ENCODE data around the gene LALBA. TPM values are rescaled to one million over a fixed set of nuclear protein-coding genes. Genes with fewer than 3 reads are reported as not detected.
"Not testable (repeated sequence)": the region's sequence is repeated elsewhere in the genome, so short reads cannot be mapped to it uniquely, and the experiment has no call there.

Gene LALBA
- total RNA-seq, 3 donors from 2014 or later (not counting 1 experiment from before 2014, with no cell fraction given): not detected

- Histone ChIP-seq H3K27me3 (ENCODE audit: control insufficient read depth, insufficient read depth, low read length) (peaks cover 7% of the 10 kb centered on the region), H3K9me3 (ENCODE audit: control insufficient read depth, insufficient read depth, low read length) (no peaks in the 10 kb centered on the region), H3K4me1 (ENCODE audit: control insufficient read depth, insufficient read depth, low read length) (no peaks in the 10 kb centered on the region), H3K27ac (ENCODE audit: low read length) (no peak overlapping the region), H3K36me3 (ENCODE audit: control insufficient read depth, insufficient read depth, low read length) (no peaks in the 10 kb centered on the region), H3K4me3 (ENCODE audit: low read length) (no peak overlapping the region)
- Mint-ChIP-seq H3K27me3 (ENCODE audit: low read depth in 2 of 2) (peaks cover 13 to 47% of the 10 kb centered on the region in 2 donors), H3K4me3 (no peak overlapping the region), H3K9me3 (no peaks in the 10 kb centered on the region), H3K36me3 (no peaks in the 10 kb centered on the region), H3K27ac (no peak overlapping the region), H3K4me1 (no peaks in the 10 kb centered on the region)
- DNase-seq (no peak), ATAC-seq (no peak)
- no peak for TF ChIP-seq CTCF (IDR thresholded peaks at IDR 0.05)
- WGBS (ENCODE audit: insufficient coverage): 37% methylated on average over 3 of the region's 5 CpGs
- intact Hi-C loops (cut with micrococcal nuclease): no loop called here
Observed at GRCh38 chr12:48572326-48572725, 2.5 kb upstream of the LALBA start.

GRCh38 chr12:48567731-48568130 is 2.1 kb downstream of the LALBA start:
- Histone ChIP-seq H3K36me3 (ENCODE audit: control insufficient read depth, insufficient read depth, low read length) (no peaks in the 10 kb centered on the region), H3K9me3 (ENCODE audit: control insufficient read depth, insufficient read depth, low read length) (no peaks in the 10 kb centered on the region), H3K4me1 (ENCODE audit: control insufficient read depth, insufficient read depth, low read length) (no peaks in the 10 kb centered on the region), H3K4me3 (ENCODE audit: low read length) (no peak overlapping the region), H3K27ac (ENCODE audit: low read length) (no peak overlapping the region), H3K27me3 (ENCODE audit: control insufficient read depth, insufficient read depth, low read length) (peaks cover 7% of the 10 kb centered on the region)
- intact Hi-C loops (cut with micrococcal nuclease): no loop called here
- DNase-seq (no peak), ATAC-seq (no peak)
- H3K4me3 Mint-ChIP-seq: no peak overlapping the region
- H3K9me3 Mint-ChIP-seq: no peaks in the 10 kb centered on the region
- H3K4me1 Mint-ChIP-seq: no peaks in the 10 kb centered on the region
- peaks cover 15 to 57% of the 10 kb centered on the region in 2 donors for H3K27me3 Mint-ChIP-seq (ENCODE audit: low read depth in 2 of 2)
- no peak for TF ChIP-seq CTCF (IDR thresholded peaks at IDR 0.05)
- no peak overlapping the region for H3K27ac Mint-ChIP-seq
- WGBS (ENCODE audit: insufficient coverage): 85% methylated on average over 4 of the region's 4 CpGs
- no peaks in the 10 kb centered on the region for H3K36me3 Mint-ChIP-seq

GRCh38 chr12:48557919-48558318 is 11.9 kb downstream of the LALBA start:
- Histone ChIP-seq H3K9me3 (ENCODE audit: control insufficient read depth, insufficient read depth, low read length) (no peaks in the 10 kb centered on the region), H3K4me3 (ENCODE audit: low read length) (no peak overlapping the region), H3K36me3 (ENCODE audit: control insufficient read depth, insufficient read depth, low read length) (no peaks in the 10 kb centered on the region), H3K4me1 (ENCODE audit: control insufficient read depth, insufficient read depth, low read length) (no peaks in the 10 kb centered on the region), H3K27ac (ENCODE audit: low read length) (no peak overlapping the region), H3K27me3 (ENCODE audit: control insufficient read depth, insufficient read depth, low read length) (peaks cover 2% of the 10 kb centered on the region)
- Mint-ChIP-seq H3K36me3 (no peaks in the 10 kb centered on the region), H3K27ac (no peak overlapping the region), H3K27me3 (ENCODE audit: low read depth in 2 of 2) (peaks cover 19 to 35% of the 10 kb centered on the region in 2 donors), H3K4me1 (no peaks in the 10 kb centered on the region), H3K9me3 (no peaks in the 10 kb centered on the region), H3K4me3 (no peak overlapping the region)
- WGBS (ENCODE audit: insufficient coverage): 97% methylated on average over 2 of the region's 4 CpGs
- no peak for ATAC-seq
- intact Hi-C loops (cut with micrococcal nuclease): no loop called here
- TF ChIP-seq CTCF (IDR thresholded peaks at IDR 0.05): no peak
- DNase-seq: no peak

GRCh38 chr12:48556631-48557030 is 13.2 kb downstream of the LALBA start:
- H3K36me3 Mint-ChIP-seq: no peaks in the 10 kb centered on the region
- ATAC-seq (no peak), DNase-seq (no peak)
- TF ChIP-seq CTCF (IDR thresholded peaks at IDR 0.05): no peak
- H3K4me1 ChIP-seq (ENCODE audit: control insufficient read depth, insufficient read depth, low read length): no peaks in the 10 kb centered on the region
- H3K9me3 ChIP-seq (ENCODE audit: control insufficient read depth, insufficient read depth, low read length): no peaks in the 10 kb centered on the region
- H3K27me3 ChIP-seq (ENCODE audit: control insufficient read depth, insufficient read depth, low read length): peaks cover under 1% of the 10 kb centered on the region
- WGBS (ENCODE audit: insufficient coverage): 88% methylated on average over 3 of the region's 6 CpGs
- H3K36me3 ChIP-seq (ENCODE audit: control insufficient read depth, insufficient read depth, low read length): no peaks in the 10 kb centered on the region
- H3K27me3 Mint-ChIP-seq (ENCODE audit: low read depth in 2 of 2): peaks cover 23 to 32% of the 10 kb centered on the region in 2 donors
- no peak overlapping the region for H3K4me3 Mint-ChIP-seq
- intact Hi-C loops (cut with micrococcal nuclease): no loop called here
- H3K9me3 Mint-ChIP-seq: no peaks in the 10 kb centered on the region
- H3K4me3 ChIP-seq (ENCODE audit: low read length): no peak overlapping the region
- no peak overlapping the region for H3K27ac ChIP-seq (ENCODE audit: low read length)
- no peaks in the 10 kb centered on the region for H3K4me1 Mint-ChIP-seq
- H3K27ac Mint-ChIP-seq: no peak overlapping the region

GRCh38 chr12:48553666-48554343 is 16.0 kb downstream of the LALBA start:
- H3K9me3 Mint-ChIP-seq; intact Hi-C loops (cut with micrococcal nuclease); H3K27me3 ChIP-seq (ENCODE audit: control insufficient read depth, insufficient read depth, low read length); H3K9me3 ChIP-seq (ENCODE audit: control insufficient read depth, insufficient read depth, low read length); H3K27ac Mint-ChIP-seq; H3K27ac ChIP-seq (ENCODE audit: low read length); H3K4me3 Mint-ChIP-seq; ATAC-seq; H3K4me1 ChIP-seq (ENCODE audit: control insufficient read depth, insufficient read depth, low read length); H3K36me3 Mint-ChIP-seq; H3K36me3 ChIP-seq (ENCODE audit: control insufficient read depth, insufficient read depth, low read length); H3K4me3 ChIP-seq (ENCODE audit: low read length); H3K4me1 Mint-ChIP-seq: not testable (repeated sequence)
- H3K27me3 Mint-ChIP-seq (ENCODE audit: low read depth in 2 of 2): peaks cover 23 to 49% of the 10 kb centered on the region in 2 donors
- DNase-seq: peak in 1 of 2 donors; percentile 31
- WGBS (ENCODE audit: insufficient coverage): 89% methylated on average over 11 of the region's 11 CpGs

Measured in natural killer cell (primary cell).